PC-3 (cell line): ENCODE data around the gene EDN3. TPM values are rescaled to one million over a fixed set of nuclear protein-coding genes. Genes with fewer than 3 reads are reported as not detected.

ENCODE experiments used
- ATAC-seq: fragments of 200-7000 bp; cut with Tn5 transposase; 2 replicates; pipeline ENCODE4 v1.9.1; 2020; ENCODE audit warnings: mild to moderate bottlenecking, moderate library complexity
- BruUV-seq: library from RNA; stranded (reverse); fragments of 400-500 nt; replicated peaks from 2 replicates; lab custom pipeline; 2021; lab: Mats Ljungman, UMichigan
- CTCF ChIA-PET: fragments of 300-600 bp; sonication (Branson Sonifier 250); formaldehyde crosslinking; loops from one replicate; lab custom pipeline; 2022; ENCODE audit warnings: antibody characterized with exemption; lab: Charles Lee
- POLR2A ChIA-PET: fragments of 300-600 bp; sonication (Branson Sonifier 250); formaldehyde crosslinking; loops from one replicate; lab custom pipeline; 2022; ENCODE audit warnings: antibody characterized with exemption; ENCODE audit not compliant: unreplicated experiment; lab: Charles Lee
- DNase-seq: peaks from one replicate; pipeline ENCODE4 v3.0.0-alpha.2; 2015
- H2AFZ ChIP-seq: fragments of 300-600 bp; sonication (generic); 2 replicates; pipeline ENCODE4 v1.6.0; 2016; ENCODE audit warnings: antibody characterized with exemption, low read length
- H3F3A ChIP-seq: fragments of 300-600 bp; sonication (generic); one replicate; pipeline ENCODE4 v1.6.0; 2017; ENCODE audit warnings: antibody characterized with exemption, low read length, control low read depth, mild to moderate bottlenecking; ENCODE audit not compliant: unreplicated experiment
- H3K27ac ChIP-seq: fragments of 300-600 bp; sonication (generic); 2 replicates; pipeline ENCODE4 v1.5.1; 2016; ENCODE audit warnings: mild to moderate bottlenecking, low read length
- H3K27me3 ChIP-seq: fragments of 300-600 bp; sonication (generic); 2 replicates; pipeline ENCODE4 v1.6.1; 2016; ENCODE audit warnings: low read length, mixed read lengths
- H3K36me3 ChIP-seq: fragments of 300-600 bp; sonication (generic); 2 replicates; pipeline ENCODE4 v1.6.1; 2016; ENCODE audit warnings: low read depth, mixed run types, low read length, mixed read lengths
- H3K4me1 ChIP-seq: fragments of 300-600 bp; sonication (generic); 2 replicates; pipeline ENCODE4 v1.5.1; 2016; ENCODE audit warnings: low read length; ENCODE audit not compliant: insufficient read depth
- H3K4me2 ChIP-seq: fragments of 300-600 bp; sonication (generic); 2 replicates; pipeline ENCODE4 v1.6.0; 2016; ENCODE audit warnings: low read length
- H3K4me3 ChIP-seq: fragments of 300-600 bp; sonication (generic); 2 replicates; pipeline ENCODE4 v1.5.1; 2016; ENCODE audit warnings: mild to moderate bottlenecking, low read length, mixed read lengths
- H3K79me2 ChIP-seq: fragments of 300-600 bp; sonication (generic); 2 replicates; pipeline ENCODE4 v1.6.1; 2017; ENCODE audit warnings: low read length, mixed read lengths
- H3K9ac ChIP-seq: fragments of 300-600 bp; sonication (generic); 2 replicates; pipeline ENCODE4 v1.6.0; 2016; ENCODE audit warnings: mild to moderate bottlenecking, low read length
- H3K9me2 ChIP-seq: fragments of 300-600 bp; sonication (generic); replicated peaks from 2 replicates; pipeline ENCODE4 v1.6.1; 2016; ENCODE audit warnings: mixed run types, low read length, mixed read lengths
- H3K9me3 ChIP-seq: fragments of 300-600 bp; sonication (generic); 2 replicates; pipeline ENCODE4 v1.6.1; 2016; ENCODE audit warnings: low read length, mixed read lengths
- H4K20me1 ChIP-seq: fragments of 300-600 bp; sonication (generic); 2 replicates; pipeline ENCODE4 v1.6.1; 2016; ENCODE audit warnings: low read length, mixed read lengths
- EZH2 ChIP-seq: fragments of 300-600 bp; sonication (generic); IDR thresholded peaks from one replicate; pipeline ENCODE4 v1.6.1; 2017; ENCODE audit warnings: antibody characterized with exemption, mild to moderate bottlenecking, low read length; ENCODE audit not compliant: unreplicated experiment
- EZH2phosphoT487 ChIP-seq: fragments of 300-600 bp; sonication (generic); IDR thresholded peaks from 2 replicates; pipeline ENCODE4 v1.6.1; 2018; ENCODE audit warnings: mild to moderate bottlenecking, antibody characterized with exemption, low read length, borderline replicate concordance
- intact Hi-C: fragments of 100-400 bp; cut with micrococcal nuclease; formaldehyde crosslinking; loops from 2 replicates; pipeline ENCODE4 v1.9.0; 2023
- total RNA-seq: library from RNA; depleted of rRNA; stranded (reverse); fragments of >200 nt; gene quantifications from 2 replicates; pipeline ENCODE4 v1.2.3, GENCODE V29; 2014
- TF ChIP-seq, protein P1 (sequence below): fragments of 300-600 bp; sonication (generic); conservative IDR thresholded peaks from 2 replicates; pipeline ENCODE4 v1.5.1; 2017; ENCODE audit warnings: antibody characterized with exemption, low read depth, mild to moderate bottlenecking, low read length

The EDN3 gene
- total RNA-seq, 1 experiment from 2014 or later: not detected

GRCh38 chr20:59269411-59270025 lies 30.9 kb upstream of the EDN3 start:
- Histone ChIP-seq H3K27ac (no peak overlapping the region), H3K4me1 (no peaks in the 10 kb centered on the region), H3K79me2 (no peaks in the 10 kb centered on the region), H3K9ac (no peak overlapping the region), H3K9me2 (no peaks in the 10 kb centered on the region), H4K20me1 (no peaks in the 10 kb centered on the region), H3K4me2 (no peak overlapping the region), H3K9me3 (no peaks in the 10 kb centered on the region), H3K27me3 (peaks cover 91% of the 10 kb centered on the region), H2AFZ (no peak overlapping the region), H3K4me3 (no peak overlapping the region), H3F3A (no peaks in the 10 kb centered on the region), H3K36me3 (no peaks in the 10 kb centered on the region)
- ChIA-PET CTCF (no interaction called here), POLR2A (no interaction called here)
- ATAC-seq: no peak
- TF ChIP-seq EZH2phosphoT487 (no peak), EZH2 (no peak)
- TF ChIP-seq, protein P1, sequence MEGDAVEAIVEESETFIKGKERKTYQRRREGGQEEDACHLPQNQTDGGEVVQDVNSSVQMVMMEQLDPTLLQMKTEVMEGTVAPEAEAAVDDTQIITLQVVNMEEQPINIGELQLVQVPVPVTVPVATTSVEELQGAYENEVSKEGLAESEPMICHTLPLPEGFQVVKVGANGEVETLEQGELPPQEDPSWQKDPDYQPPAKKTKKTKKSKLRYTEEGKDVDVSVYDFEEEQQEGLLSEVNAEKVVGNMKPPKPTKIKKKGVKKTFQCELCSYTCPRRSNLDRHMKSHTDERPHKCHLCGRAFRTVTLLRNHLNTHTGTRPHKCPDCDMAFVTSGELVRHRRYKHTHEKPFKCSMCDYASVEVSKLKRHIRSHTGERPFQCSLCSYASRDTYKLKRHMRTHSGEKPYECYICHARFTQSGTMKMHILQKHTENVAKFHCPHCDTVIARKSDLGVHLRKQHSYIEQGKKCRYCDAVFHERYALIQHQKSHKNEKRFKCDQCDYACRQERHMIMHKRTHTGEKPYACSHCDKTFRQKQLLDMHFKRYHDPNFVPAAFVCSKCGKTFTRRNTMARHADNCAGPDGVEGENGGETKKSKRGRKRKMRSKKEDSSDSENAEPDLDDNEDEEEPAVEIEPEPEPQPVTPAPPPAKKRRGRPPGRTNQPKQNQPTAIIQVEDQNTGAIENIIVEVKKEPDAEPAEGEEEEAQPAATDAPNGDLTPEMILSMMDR: no peak
- DNase-seq: no peak
- BruUV-seq: no TSS peak
- intact Hi-C loops: no loop called here

- TF ChIP-seq, protein P1: no peak
- TF ChIP-seq EZH2 (no peak), EZH2phosphoT487 (no peak)
- DNase-seq: no peak
- Histone ChIP-seq H3K27ac (no peak overlapping the region), H3F3A (no peaks in the 10 kb centered on the region), H3K4me1 (no peaks in the 10 kb centered on the region), H3K9me2 (no peaks in the 10 kb centered on the region), H3K27me3 (peaks cover 94% of the 10 kb centered on the region), H3K36me3 (no peaks in the 10 kb centered on the region), H3K4me2 (no peak overlapping the region), H3K79me2 (no peaks in the 10 kb centered on the region), H2AFZ (no peak overlapping the region), H4K20me1 (no peaks in the 10 kb centered on the region), H3K4me3 (no peak overlapping the region), H3K9ac (no peak overlapping the region), H3K9me3 (no peaks in the 10 kb centered on the region)
- intact Hi-C loops: no loop called here
- no TSS peak for BruUV-seq
- ChIA-PET CTCF (no interaction called here), POLR2A (interaction anchor here (0.6 kb wide), 1 partner anchor 466 kb away, joined by 3 read pairs; no protein-coding TSS in a partner anchor)
- no peak for ATAC-seq
These were observed 30.0 kb upstream of the EDN3 start for GRCh38 chr20:59270380-59270779.

- Histone ChIP-seq H2AFZ (no peak overlapping the region), H3K79me2 (no peaks in the 10 kb centered on the region), H3K4me1 (no peaks in the 10 kb centered on the region), H3K4me3 (no peak overlapping the region), H3K9me2 (no peaks in the 10 kb centered on the region), H3K4me2 (no peak overlapping the region), H3K27me3 (peaks cover 98% of the 10 kb centered on the region), H3F3A (no peaks in the 10 kb centered on the region), H3K9ac (no peak overlapping the region), H3K9me3 (no peaks in the 10 kb centered on the region), H3K36me3 (no peaks in the 10 kb centered on the region), H3K27ac (no peak overlapping the region), H4K20me1 (no peaks in the 10 kb centered on the region)
- ATAC-seq (no peak), DNase-seq (no peak)
- ChIA-PET POLR2A (no interaction called here), CTCF (no interaction called here)
- TF ChIP-seq EZH2phosphoT487 (no peak), EZH2 (no peak)
- TF ChIP-seq, protein P1: no peak
- intact Hi-C loops: no loop called here
- BruUV-seq: no TSS peak
These were observed 26.6 kb upstream of the EDN3 start for GRCh38 chr20:59273739-59274357.
